ENCODE results near the gene KCND3.

DNA sequence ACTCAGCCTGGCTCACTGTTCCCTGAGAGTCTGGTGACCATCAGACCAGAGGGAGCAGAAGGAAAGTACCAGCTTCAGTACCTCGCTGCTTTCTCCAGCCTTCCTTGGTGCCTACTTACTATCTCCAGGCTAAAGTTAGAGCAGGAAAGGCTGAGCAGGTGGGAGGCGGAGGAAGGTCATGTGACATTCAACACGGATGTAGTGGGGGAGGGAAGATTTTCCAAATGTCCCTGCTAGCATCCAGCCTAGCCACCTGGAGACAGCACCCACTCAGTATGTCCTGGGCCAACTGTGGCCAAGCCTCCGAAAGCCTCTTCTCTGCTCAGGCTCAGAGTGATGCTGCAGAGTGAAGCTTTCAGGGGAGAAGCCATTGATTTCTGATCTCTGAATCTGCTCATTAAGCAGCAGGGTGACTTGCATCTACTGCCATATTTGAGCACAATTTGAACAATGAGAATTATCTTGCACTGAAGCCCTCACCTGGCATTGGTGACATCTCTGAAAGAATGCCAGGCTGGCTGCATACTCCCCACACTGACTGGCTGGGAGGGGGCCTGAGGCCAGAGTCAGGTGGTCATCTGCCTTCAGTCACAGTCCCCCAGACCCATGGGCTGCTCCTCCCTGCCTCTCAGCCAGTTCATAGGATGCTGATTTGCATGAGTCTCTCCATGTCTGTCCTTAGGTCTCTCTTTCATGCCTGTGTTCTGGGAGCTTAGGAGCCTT lies 86.2 kb downstream of the KCND3 start:
- TF ChIP-seq, protein P1, sequence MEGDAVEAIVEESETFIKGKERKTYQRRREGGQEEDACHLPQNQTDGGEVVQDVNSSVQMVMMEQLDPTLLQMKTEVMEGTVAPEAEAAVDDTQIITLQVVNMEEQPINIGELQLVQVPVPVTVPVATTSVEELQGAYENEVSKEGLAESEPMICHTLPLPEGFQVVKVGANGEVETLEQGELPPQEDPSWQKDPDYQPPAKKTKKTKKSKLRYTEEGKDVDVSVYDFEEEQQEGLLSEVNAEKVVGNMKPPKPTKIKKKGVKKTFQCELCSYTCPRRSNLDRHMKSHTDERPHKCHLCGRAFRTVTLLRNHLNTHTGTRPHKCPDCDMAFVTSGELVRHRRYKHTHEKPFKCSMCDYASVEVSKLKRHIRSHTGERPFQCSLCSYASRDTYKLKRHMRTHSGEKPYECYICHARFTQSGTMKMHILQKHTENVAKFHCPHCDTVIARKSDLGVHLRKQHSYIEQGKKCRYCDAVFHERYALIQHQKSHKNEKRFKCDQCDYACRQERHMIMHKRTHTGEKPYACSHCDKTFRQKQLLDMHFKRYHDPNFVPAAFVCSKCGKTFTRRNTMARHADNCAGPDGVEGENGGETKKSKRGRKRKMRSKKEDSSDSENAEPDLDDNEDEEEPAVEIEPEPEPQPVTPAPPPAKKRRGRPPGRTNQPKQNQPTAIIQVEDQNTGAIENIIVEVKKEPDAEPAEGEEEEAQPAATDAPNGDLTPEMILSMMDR (IDR thresholded peaks at IDR 0.05), result no peak
- no peak for TF ChIP-seq POLR2A (IDR thresholded peaks at IDR 0.05)
